Mesenchymal stem cell (in vitro differentiated cells and primary cell): Measurements from ENCODE around the gene OR2H2.

Experiments used
- DNase-seq: peaks from one replicate; pipeline ENCODE4 v3.0.0-alpha.2; 2013
- H2AFZ ChIP-seq: one replicate; pipeline ENCODE4 v1.6.1; 2013; ENCODE audit warnings: low read depth, mild to moderate bottlenecking, control low read depth, inconsistent platforms, low read length, moderate library complexity
- H2AK5ac ChIP-seq: 2 replicates; pipeline ENCODE4 v1.6.1; 2013; ENCODE audit warnings: low read length, moderate library complexity, mild to moderate bottlenecking, inconsistent platforms; ENCODE audit not compliant: severe bottlenecking
- H2BK120ac ChIP-seq: one replicate; pipeline ENCODE4 v1.6.1; 2013; ENCODE audit warnings: low read depth, mild to moderate bottlenecking, inconsistent platforms, low read length, moderate library complexity
- H2BK12ac ChIP-seq, 2 experiments: one replicate each; pipeline ENCODE4 v1.6.1; 2013; ENCODE audit warnings: inconsistent platforms in 2 of 2, low read length in 2 of 2, mild to moderate bottlenecking in 2 of 2, moderate library complexity in 2 of 2, control low read depth in 1 of 2
- H2BK15ac ChIP-seq: one replicate; pipeline ENCODE4 v1.6.1; 2013; ENCODE audit warnings: mild to moderate bottlenecking, low read depth, inconsistent platforms; ENCODE audit not compliant: poor library complexity, severe bottlenecking
- H2BK5ac ChIP-seq: 2 replicates; pipeline ENCODE4 v1.6.1; 2013; ENCODE audit warnings: low read depth, mild to moderate bottlenecking, low read length, control low read depth, inconsistent platforms; ENCODE audit not compliant: poor library complexity, severe bottlenecking
- H3K14ac ChIP-seq, 2 experiments: one replicate each; pipeline ENCODE4 v1.6.1; 2013; ENCODE audit warnings: inconsistent platforms in 2 of 2, low read length in 2 of 2, control low read depth in 1 of 2, mild to moderate bottlenecking in 1 of 2, moderate library complexity in 1 of 2
- H3K18ac ChIP-seq, 2 experiments: one replicate each; pipeline ENCODE4 v1.6.1; 2013; ENCODE audit warnings: inconsistent platforms in 2 of 2, low read length in 2 of 2, control low read depth in 1 of 2, low read depth in 1 of 2, mild to moderate bottlenecking in 1 of 2
- H3K23ac ChIP-seq, 2 experiments: one replicate each; pipeline ENCODE4 v1.6.1; 2013; ENCODE audit warnings: inconsistent platforms in 2 of 2, low read length in 2 of 2, mild to moderate bottlenecking in 2 of 2, moderate library complexity in 2 of 2, control low read depth in 1 of 2
- H3K27ac ChIP-seq: 2 replicates; pipeline ENCODE4 v1.5.1; 2013; ENCODE audit warnings: mild to moderate bottlenecking, moderate library complexity, low read length, control low read depth, inconsistent platforms; ENCODE audit not compliant: poor library complexity, severe bottlenecking
- H3K27me3 ChIP-seq, 2 experiments: 2 replicates each; pipeline versions ENCODE4 v1.6.1 to v1.7.0; 2013; ENCODE audit warnings: low read length in 2 of 2, mild to moderate bottlenecking in 2 of 2, moderate library complexity in 2 of 2, control low read depth in 1 of 2, inconsistent platforms in 1 of 2; ENCODE audit not compliant: control insufficient read depth in 1 of 2, insufficient read depth in 1 of 2
- H3K36me3 ChIP-seq, 2 experiments: 2 replicates each; pipeline versions ENCODE4 v1.6.1 to v1.7.0; 2013; ENCODE audit warnings: low read length in 2 of 2, control low read depth in 1 of 2, inconsistent platforms in 1 of 2, low read depth in 1 of 2, mild to moderate bottlenecking in 1 of 2; ENCODE audit not compliant: insufficient read depth in 2 of 2, control insufficient read depth in 1 of 2
- H3K4ac ChIP-seq, 2 experiments: one replicate each; pipeline ENCODE4 v1.6.1; 2013; ENCODE audit warnings: inconsistent platforms in 2 of 2, low read length in 2 of 2, mild to moderate bottlenecking in 2 of 2, moderate library complexity in 2 of 2, control low read depth in 1 of 2, low read depth in 1 of 2
- H3K4me1 ChIP-seq: 2 replicates; pipeline ENCODE4 v1.6.1; 2013; ENCODE audit warnings: low read depth, low read length, control low read depth; ENCODE audit not compliant: control insufficient read depth, insufficient read depth
- H3K4me2 ChIP-seq: 2 replicates; pipeline ENCODE4 v1.6.1; 2013; ENCODE audit warnings: low read length, mild to moderate bottlenecking, inconsistent platforms; ENCODE audit not compliant: poor library complexity, severe bottlenecking
- H3K4me3 ChIP-seq, 2 experiments: 2 replicates each; pipeline versions ENCODE4 v1.5.1 to v1.7.0; 2013; ENCODE audit warnings: low read length in 2 of 2, mild to moderate bottlenecking in 2 of 2, control low read depth in 1 of 2, low read depth in 1 of 2; ENCODE audit not compliant: insufficient read depth in 1 of 2
- H3K79me1 ChIP-seq: replicated peaks from 2 replicates; pipeline ENCODE4 v1.6.1; 2013; ENCODE audit warnings: mild to moderate bottlenecking, control low read depth, low read length, inconsistent platforms; ENCODE audit not compliant: poor library complexity, severe bottlenecking
- H3K9ac ChIP-seq: 2 replicates; pipeline ENCODE4 v1.7.0; 2013; ENCODE audit warnings: mild to moderate bottlenecking, low read length, moderate library complexity
- H3K9me3 ChIP-seq: 2 replicates; pipeline ENCODE4 v1.7.0; 2013; ENCODE audit warnings: mild to moderate bottlenecking, low read length; ENCODE audit not compliant: control insufficient read depth
- H4K8ac ChIP-seq: one replicate; pipeline ENCODE4 v1.6.1; 2013; ENCODE audit warnings: inconsistent platforms, mild to moderate bottlenecking, low read length, moderate library complexity
- H4K91ac ChIP-seq: one replicate; pipeline ENCODE4 v1.6.1; 2013; ENCODE audit warnings: mild to moderate bottlenecking, low read length, inconsistent platforms
- WGBS: methylation state at CpG from one replicate; pipeline ENCODE4 v1.1.7; 2013; ENCODE audit warnings: mixed read lengths; 5-methylcytosine and 5-hydroxymethylcytosine counted together

OR2H2 gene

DNA sequence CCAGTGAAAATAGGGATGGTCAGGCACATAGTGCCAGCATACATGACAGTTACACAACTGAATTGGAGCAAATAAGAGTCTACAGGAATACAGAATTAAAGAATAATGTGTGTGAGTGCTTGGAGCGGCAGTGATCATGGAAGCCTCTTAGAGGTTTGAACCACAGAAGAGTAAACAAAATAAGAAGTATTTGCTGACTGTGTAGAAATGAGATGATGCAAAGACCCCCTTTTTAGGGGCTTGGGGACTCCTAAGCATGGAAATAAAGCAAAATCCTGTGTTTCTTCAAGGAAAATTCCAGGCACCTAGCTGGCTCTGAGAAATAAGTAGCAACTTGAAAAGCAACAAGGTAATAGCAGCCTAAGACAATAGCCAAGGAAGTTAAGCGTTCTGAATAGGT is 6.8 kb downstream of the OR2H2 start:
- no peak overlapping the region for H3K4me2 ChIP-seq
- H2BK12ac ChIP-seq: no peak overlapping the region
- H3K9me3 ChIP-seq: no peaks in the 10 kb centered on the region
- H3K27ac ChIP-seq: no peak overlapping the region
- H3K4ac ChIP-seq: no peak overlapping the region
- H3K18ac ChIP-seq: no peak overlapping the region
- no peak overlapping the region for H3K9ac ChIP-seq
- H2AFZ ChIP-seq: no peak overlapping the region
- no peaks in the 10 kb centered on the region for H3K36me3 ChIP-seq
- H3K27me3 ChIP-seq: peaks cover 0 to 22% of the 10 kb centered on the region in 2 experiments
- no peak overlapping the region for H3K23ac ChIP-seq
- H2BK15ac ChIP-seq: no peak overlapping the region
- no peak overlapping the region for H4K8ac ChIP-seq
- no peak overlapping the region for H4K91ac ChIP-seq
- no peak overlapping the region for H3K14ac ChIP-seq
- no peak for DNase-seq
- peaks cover 1% of the 10 kb centered on the region for H3K4me1 ChIP-seq
- H2AK5ac ChIP-seq: no peak overlapping the region
- H3K4me3 ChIP-seq: no peak overlapping the region
- 83% methylated on average over 2 of the region's 2 CpGs for WGBS
- no peak overlapping the region for H2BK5ac ChIP-seq
- no peak overlapping the region for H2BK120ac ChIP-seq
- no peaks in the 10 kb centered on the region for H3K79me1 ChIP-seq

DNA sequence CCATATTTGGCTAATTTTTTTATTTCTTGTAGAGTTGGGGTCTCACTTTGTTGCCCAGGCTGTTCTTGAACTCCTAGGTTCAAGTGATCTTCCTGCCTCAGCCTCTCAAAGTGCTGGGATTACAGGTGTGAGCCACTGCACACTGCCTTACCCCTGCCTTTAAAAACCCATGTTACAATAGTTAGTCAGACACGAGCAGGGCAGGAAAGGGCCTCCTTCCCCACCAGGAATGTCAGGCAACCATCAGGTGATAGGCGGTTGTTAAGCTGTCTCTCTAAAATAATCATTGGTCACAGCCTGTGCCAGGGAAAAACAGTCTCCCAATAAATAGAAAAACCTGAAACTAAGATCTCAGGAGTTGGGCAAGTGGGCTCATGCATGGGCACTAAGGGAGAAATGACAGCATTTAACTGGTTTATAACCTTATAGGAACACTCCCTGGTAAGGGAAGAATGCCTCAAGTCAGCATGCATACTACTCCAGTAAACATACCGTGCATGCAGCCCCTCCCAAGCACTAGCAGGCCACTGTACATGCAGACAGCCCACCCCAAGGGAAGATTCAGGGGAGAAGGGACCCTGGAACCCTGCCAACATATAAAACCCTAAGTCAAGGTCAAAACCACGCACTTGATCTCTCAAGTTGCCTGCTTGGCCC is 8.4 kb downstream of the OR2H2 start:
- H2BK15ac ChIP-seq: no peak overlapping the region
- H3K9ac ChIP-seq: no peak overlapping the region
- no peaks in the 10 kb centered on the region for H3K9me3 ChIP-seq
- H3K4me2 ChIP-seq: no peak overlapping the region
- peaks cover 0 to 12% of the 10 kb centered on the region in 2 experiments for H3K27me3 ChIP-seq
- H3K14ac ChIP-seq: no peak overlapping the region
- DNase-seq: no peak
- 51% methylated on average over 3 of the region's 4 CpGs for WGBS
- no peak overlapping the region for H2BK5ac ChIP-seq
- H3K79me1 ChIP-seq: no peaks in the 10 kb centered on the region
- no peak overlapping the region for H2AK5ac ChIP-seq
- no peak overlapping the region for H2AFZ ChIP-seq
- no peak overlapping the region for H3K4me3 ChIP-seq
- no peak overlapping the region for H4K8ac ChIP-seq
- H2BK120ac ChIP-seq: no peak overlapping the region
- peaks cover 1% of the 10 kb centered on the region for H3K4me1 ChIP-seq
- no peak overlapping the region for H3K18ac ChIP-seq
- H3K23ac ChIP-seq: no peak overlapping the region
- no peak overlapping the region for H3K4ac ChIP-seq
- H2BK12ac ChIP-seq: no peak overlapping the region
- no peak overlapping the region for H4K91ac ChIP-seq
- H3K27ac ChIP-seq: no peak overlapping the region
- no peaks in the 10 kb centered on the region for H3K36me3 ChIP-seq

- peaks cover 0 to 8% of the 10 kb centered on the region in 2 experiments for H3K27me3 ChIP-seq
- H3K4me1 ChIP-seq: peaks cover 1% of the 10 kb centered on the region
These were observed 11.5 kb downstream of the OR2H2 start for GRCh38 chr6:29596381-29596900.

DNA sequence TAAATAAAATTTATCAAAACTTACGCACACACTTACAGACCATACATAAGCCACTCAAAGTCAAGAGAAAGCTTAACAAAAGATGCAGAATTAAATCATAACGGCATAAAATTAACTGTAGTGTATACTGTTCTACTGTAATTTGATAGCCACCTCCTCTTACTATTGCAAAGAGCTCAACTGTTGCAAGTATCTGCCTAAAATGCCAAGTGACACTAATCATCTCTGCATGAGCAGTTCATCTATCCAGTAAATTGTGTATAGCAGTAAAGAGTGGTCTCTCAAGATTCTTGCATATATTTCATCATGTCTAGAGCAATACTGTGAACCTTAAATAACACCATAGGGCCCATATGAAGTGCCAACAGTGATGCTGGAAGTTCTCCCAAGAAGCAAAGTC is 12.3 kb downstream of the OR2H2 start:
- Histone ChIP-seq H2BK12ac (no peak overlapping the region), H3K18ac (no peak overlapping the region), H3K4me1 (peaks cover 1% of the 10 kb centered on the region), H3K27ac (no peak overlapping the region), H2BK5ac (no peak overlapping the region), H3K4me3 (no peak overlapping the region), H3K9ac (no peak overlapping the region), H3K27me3 (peaks cover 0 to 4% of the 10 kb centered on the region in 2 experiments), H4K91ac (no peak overlapping the region), H3K14ac (no peak overlapping the region), H2AFZ (no peak overlapping the region), H4K8ac (no peak overlapping the region), H2BK15ac (no peak overlapping the region), H3K4me2 (no peak overlapping the region), H3K4ac (no peak overlapping the region), H3K79me1 (no peaks in the 10 kb centered on the region), H2BK120ac (no peak overlapping the region), H2AK5ac (no peak overlapping the region), H3K9me3 (no peaks in the 10 kb centered on the region), H3K36me3 (peaks cover 9 to 15% of the 10 kb centered on the region in 2 experiments), H3K23ac (no peak overlapping the region)
- DNase-seq: no peak
- WGBS: no CpG with 5 or more reads among the region's 2 CpGs

More at GRCh38 chr6:29596381-29596900, 11.5 kb downstream of the OR2H2 start:
- Histone ChIP-seq H2AFZ (no peak overlapping the region), H3K9me3 (no peaks in the 10 kb centered on the region), H3K4me3 (no peak overlapping the region), H3K23ac (no peak overlapping the region), H2BK15ac (no peak overlapping the region), H2AK5ac (no peak overlapping the region), H3K36me3 (peaks cover 6 to 8% of the 10 kb centered on the region in 2 experiments), H4K91ac (no peak overlapping the region), H3K4me2 (no peak overlapping the region), H2BK120ac (no peak overlapping the region), H3K4ac (no peak overlapping the region), H2BK5ac (no peak overlapping the region), H3K18ac (no peak overlapping the region), H3K14ac (no peak overlapping the region), H3K79me1 (no peaks in the 10 kb centered on the region), H3K27ac (no peak overlapping the region), H3K9ac (no peak overlapping the region), H4K8ac (no peak overlapping the region), H2BK12ac (no peak overlapping the region)
- WGBS: 91% methylated on average over 6 of the region's 6 CpGs
- DNase-seq: no peak
